PC-9 (cell line): ENCODE measurements around the gene GPR25.

Experiments used
- CTCF ChIP-seq: fragments of 200-600 bp; sonication (generic); conservative IDR thresholded peaks from 2 replicates; pipeline ENCODE4 v1.6.1; 2017; ENCODE audit warnings: mixed run types, antibody characterized with exemption, mild to moderate bottlenecking, moderate library complexity
- EZH2 ChIP-seq: fragments of 200-600 bp; sonication (generic); IDR thresholded peaks from 2 replicates; pipeline ENCODE4 v1.8.0; 2017; ENCODE audit warnings: antibody characterized with exemption, low read depth

- TF ChIP-seq CTCF (no peak), EZH2 (no peak)
Measured at GRCh38 chr1:200877839-200878551, 5.2 kb downstream of the GPR25 start.
